MCF 10A (cell line): ENCODE data around the gene NIPAL1. TPM values are rescaled to one million over a fixed set of nuclear protein-coding genes. Genes with fewer than 3 reads are reported as not detected.

Source experiments
- BruUV-seq: library from RNA; stranded (reverse); fragments of 400-500 nt; replicated peaks from 2 replicates; lab custom pipeline; 2021; lab: Mats Ljungman, UMichigan
- CTCF ChIA-PET: fragments of 300-600 bp; sonication (Branson Sonifier 250); formaldehyde crosslinking; extraction: SDS; loops from one replicate; lab custom pipeline; 2021; ENCODE audit warnings: antibody characterized with exemption, inconsistent platforms; lab: Yijun Ruan, JAX
- POLR2A ChIA-PET: fragments of 300-600, 350-650 bp; sonication (Branson Sonifier 250); formaldehyde crosslinking; extraction: SDS; loops from one replicate; lab custom pipeline; 2020; ENCODE audit warnings: antibody characterized with exemption, inconsistent platforms; lab: Yijun Ruan, JAX
- DNase-seq: peaks from one replicate; pipeline ENCODE4 v3.0.0-alpha.2; 2018; ENCODE audit not compliant: unreplicated experiment
- H3K27ac Mint-ChIP-seq: one replicate; pipeline ENCODE4 v1.8.0; 2022; ENCODE audit warnings: mild to moderate bottlenecking, low read depth, mixed read lengths; ENCODE audit not compliant: unreplicated experiment
- H3K27me3 Mint-ChIP-seq: one replicate; pipeline ENCODE4 v1.8.0; 2022; ENCODE audit warnings: mixed read lengths; ENCODE audit not compliant: insufficient read depth, unreplicated experiment
- H3K36me3 Mint-ChIP-seq: one replicate; pipeline ENCODE4 v1.8.0; 2022; ENCODE audit warnings: mild to moderate bottlenecking, moderate library complexity, mixed read lengths; ENCODE audit not compliant: insufficient read depth, unreplicated experiment
- H3K4me1 Mint-ChIP-seq: one replicate; pipeline ENCODE4 v1.8.0; 2022; ENCODE audit warnings: mixed read lengths; ENCODE audit not compliant: insufficient read depth, unreplicated experiment
- H3K4me3 Mint-ChIP-seq: one replicate; pipeline ENCODE4 v1.8.0; 2022; ENCODE audit warnings: mild to moderate bottlenecking, moderate library complexity, mixed read lengths; ENCODE audit not compliant: unreplicated experiment
- H3K9me3 Mint-ChIP-seq: one replicate; pipeline ENCODE4 v1.8.0; 2022; ENCODE audit warnings: mixed read lengths; ENCODE audit not compliant: unreplicated experiment
- CTCF ChIP-seq: fragments of 200-600 bp; IDR thresholded peaks from one replicate; pipeline ENCODE4 v1.8.0; 2022; ENCODE audit warnings: antibody characterized with exemption, mild to moderate bottlenecking; ENCODE audit not compliant: unreplicated experiment
- intact Hi-C: fragments of 100-400 bp; cut with micrococcal nuclease; formaldehyde crosslinking; loops from 2 replicates; pipeline ENCODE4 v1.14.1; 2022
- total RNA-seq: library from RNA; stranded (reverse); gene quantifications from 2 replicates; pipeline ENCODE4 v1.2.3, GENCODE V29; 2022

Gene NIPAL1
- total RNA-seq, 1 experiment from 2014 or later: 10.0 TPM

DNA sequence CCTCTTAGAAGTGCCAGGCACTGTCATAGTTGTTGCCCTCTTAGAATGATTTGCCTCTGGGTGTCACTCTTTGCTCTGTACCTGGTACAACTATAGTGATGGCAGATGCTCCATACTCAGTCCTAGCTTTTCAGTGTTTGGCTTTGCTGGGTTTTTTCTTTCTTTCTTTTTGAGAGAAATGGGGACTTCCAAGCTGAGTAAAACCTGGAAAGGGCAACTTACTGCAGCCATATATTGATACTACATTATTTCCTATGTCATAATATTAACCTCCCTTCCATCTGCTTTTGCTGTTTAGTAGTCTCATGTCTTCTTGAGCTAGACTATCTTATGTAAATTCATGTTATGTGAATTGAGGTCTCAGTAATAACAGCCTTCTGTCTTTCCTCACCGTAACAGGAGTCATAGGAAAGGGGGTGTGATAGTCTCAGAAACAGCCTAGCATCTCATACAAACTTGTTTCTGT, 49.0 kb downstream of the NIPAL1 start:
- peaks cover 6% of the 10 kb centered on the region for H3K9me3 Mint-ChIP-seq
- no TSS peak for BruUV-seq
- DNase-seq: no peak
- no peak overlapping the region for H3K27ac Mint-ChIP-seq
- no peaks in the 10 kb centered on the region for H3K36me3 Mint-ChIP-seq
- POLR2A ChIA-PET: no interaction called here
- no peak for TF ChIP-seq CTCF
- no peak overlapping the region for H3K4me3 Mint-ChIP-seq
- no peaks in the 10 kb centered on the region for H3K27me3 Mint-ChIP-seq
- CTCF ChIA-PET: interaction anchor here (0.6 to 1.7 kb wide), 5 partner anchors 16 to 123 kb away, joined by 3 to 4 read pairs (median 4); no protein-coding TSS in a partner anchor
- H3K4me1 Mint-ChIP-seq: no peaks in the 10 kb centered on the region
- intact Hi-C loops: no loop called here

- Mint-ChIP-seq H3K36me3 (no peaks in the 10 kb centered on the region), H3K4me3 (no peak overlapping the region), H3K27me3 (no peaks in the 10 kb centered on the region), H3K4me1 (no peaks in the 10 kb centered on the region), H3K9me3 (no peaks in the 10 kb centered on the region), H3K27ac (no peak overlapping the region)
- CTCF ChIA-PET: interaction anchor here (0.6 to 1.6 kb wide), 2 partner anchors 18 to 187 kb away, joined by 3 to 5 read pairs; no protein-coding TSS in a partner anchor
- no peak for TF ChIP-seq CTCF
- POLR2A ChIA-PET: no interaction called here
- intact Hi-C loops: no loop called here
- no TSS peak for BruUV-seq
- no peak for DNase-seq
These were observed 51.0 kb downstream of the NIPAL1 start for GRCh38 chr4:48067536-48067935.

DNA sequence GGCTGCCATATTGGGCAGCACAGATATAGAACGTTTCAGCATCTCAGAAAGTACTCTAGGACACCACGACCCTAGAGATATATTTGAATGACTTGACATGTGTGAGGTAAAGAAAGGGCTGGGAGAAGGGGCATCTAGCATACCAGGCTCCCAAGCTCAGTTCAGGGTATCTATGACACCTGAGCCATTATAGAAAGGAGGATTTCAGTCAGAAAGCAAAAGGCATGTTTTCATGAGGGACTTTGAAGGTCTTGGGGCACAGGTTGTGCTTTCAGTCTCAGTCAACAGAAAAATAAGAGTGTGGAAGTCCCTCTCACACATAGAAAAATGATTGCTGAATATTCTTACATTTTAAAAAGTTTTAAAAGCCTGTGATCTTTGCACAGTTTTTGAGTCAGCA, 51.6 kb downstream of the NIPAL1 start:
- Mint-ChIP-seq H3K36me3 (no peaks in the 10 kb centered on the region), H3K4me1 (no peaks in the 10 kb centered on the region), H3K27ac (no peak overlapping the region), H3K4me3 (no peak overlapping the region), H3K27me3 (no peaks in the 10 kb centered on the region), H3K9me3 (no peaks in the 10 kb centered on the region)
- CTCF ChIA-PET: interaction anchor here (0.9 kb wide), 2 partner anchors 20 kb away, joined by 3 to 4 read pairs; no protein-coding TSS in a partner anchor
- TF ChIP-seq CTCF: no peak
- BruUV-seq: no TSS peak
- POLR2A ChIA-PET: no interaction called here
- intact Hi-C loops: no loop called here
- no peak for DNase-seq

DNA sequence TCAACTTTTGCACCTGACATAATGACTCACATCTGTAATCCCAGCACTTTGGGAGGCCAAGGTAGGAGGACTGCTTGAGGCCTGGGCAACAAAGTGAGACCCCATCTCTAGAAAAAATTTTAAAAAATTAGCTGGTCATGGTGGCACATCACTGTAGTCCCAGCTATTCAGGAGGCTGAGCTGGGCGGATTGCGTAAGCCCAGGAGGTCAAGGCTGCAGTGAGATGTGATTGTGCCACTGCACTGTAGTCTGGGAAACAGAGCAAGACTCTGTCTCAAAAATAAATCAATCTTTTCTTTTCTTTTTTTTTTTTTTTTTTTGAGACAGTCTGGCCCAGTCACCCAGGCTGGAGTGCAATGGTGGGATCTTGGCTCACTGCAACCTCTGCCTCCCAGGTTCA, 52.5 kb downstream of the NIPAL1 start:
- H3K9me3 Mint-ChIP-seq: no peaks in the 10 kb centered on the region
- H3K27me3 Mint-ChIP-seq: no peaks in the 10 kb centered on the region
- no peak for DNase-seq
- no peak overlapping the region for H3K4me3 Mint-ChIP-seq
- ChIA-PET POLR2A (no interaction called here), CTCF (interaction anchor here (0.9 to 1.8 kb wide), 4 partner anchors 19 to 40 kb away, joined by 3 to 13 read pairs (median 4); no protein-coding TSS in a partner anchor)
- BruUV-seq: no TSS peak
- H3K27ac Mint-ChIP-seq: no peak overlapping the region
- intact Hi-C loops: no loop called here
- H3K36me3 Mint-ChIP-seq: no peaks in the 10 kb centered on the region
- no peak for TF ChIP-seq CTCF
- H3K4me1 Mint-ChIP-seq: no peaks in the 10 kb centered on the region
